DOHH2 (cell line): ENCODE data around the gene FXYD3.

Experiments
- EZH2phosphoT487 ChIP-seq: fragments of 200-600 bp; sonication (generic); IDR thresholded peaks from 2 replicates; pipeline ENCODE4 v1.6.1; 2017; ENCODE audit warnings: borderline replicate concordance, mild to moderate bottlenecking, antibody characterized with exemption, low read length, moderate library complexity, mixed read lengths
- TF ChIP-seq, protein P1 (sequence below): fragments of 200-600 bp; sonication (generic); IDR thresholded peaks from one replicate; pipeline ENCODE4 v1.5.1; 2014; ENCODE audit warnings: antibody characterized with exemption, mild to moderate bottlenecking, low read depth, low read length; ENCODE audit not compliant: poor library complexity, severe bottlenecking

DNA sequence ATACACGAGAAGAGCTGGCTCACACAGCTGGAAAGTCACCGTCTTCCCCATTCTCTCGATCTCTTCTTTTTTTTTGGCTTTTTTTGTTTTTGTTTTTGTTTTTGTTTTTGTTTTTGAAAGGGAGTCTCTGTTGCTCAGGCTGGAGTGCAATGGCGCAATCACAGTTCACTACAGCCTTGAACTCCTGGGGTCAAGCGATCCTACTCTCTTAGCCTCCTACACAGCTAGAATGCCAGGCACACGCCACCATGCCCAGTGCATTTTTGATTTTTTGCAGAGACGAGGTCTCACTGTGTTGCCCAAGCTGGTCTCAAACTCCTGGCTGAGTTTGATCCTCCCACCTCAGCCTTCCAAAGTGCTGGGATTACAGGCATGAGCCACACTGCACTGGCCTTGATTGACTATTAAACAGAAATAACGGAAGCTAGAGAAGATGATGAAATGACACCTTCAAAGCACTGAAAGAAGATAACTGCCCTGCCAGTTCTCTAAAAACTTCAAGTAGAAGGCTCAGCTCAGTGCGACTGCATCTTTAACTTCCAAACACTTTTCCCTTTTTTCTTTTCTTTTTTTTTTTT lies 4.0 kb downstream of the FXYD3 start:
- TF ChIP-seq, protein P1, sequence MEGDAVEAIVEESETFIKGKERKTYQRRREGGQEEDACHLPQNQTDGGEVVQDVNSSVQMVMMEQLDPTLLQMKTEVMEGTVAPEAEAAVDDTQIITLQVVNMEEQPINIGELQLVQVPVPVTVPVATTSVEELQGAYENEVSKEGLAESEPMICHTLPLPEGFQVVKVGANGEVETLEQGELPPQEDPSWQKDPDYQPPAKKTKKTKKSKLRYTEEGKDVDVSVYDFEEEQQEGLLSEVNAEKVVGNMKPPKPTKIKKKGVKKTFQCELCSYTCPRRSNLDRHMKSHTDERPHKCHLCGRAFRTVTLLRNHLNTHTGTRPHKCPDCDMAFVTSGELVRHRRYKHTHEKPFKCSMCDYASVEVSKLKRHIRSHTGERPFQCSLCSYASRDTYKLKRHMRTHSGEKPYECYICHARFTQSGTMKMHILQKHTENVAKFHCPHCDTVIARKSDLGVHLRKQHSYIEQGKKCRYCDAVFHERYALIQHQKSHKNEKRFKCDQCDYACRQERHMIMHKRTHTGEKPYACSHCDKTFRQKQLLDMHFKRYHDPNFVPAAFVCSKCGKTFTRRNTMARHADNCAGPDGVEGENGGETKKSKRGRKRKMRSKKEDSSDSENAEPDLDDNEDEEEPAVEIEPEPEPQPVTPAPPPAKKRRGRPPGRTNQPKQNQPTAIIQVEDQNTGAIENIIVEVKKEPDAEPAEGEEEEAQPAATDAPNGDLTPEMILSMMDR: no peak
- no peak for TF ChIP-seq EZH2phosphoT487
